Erythroblast (primary cell): ENCODE measurements around the gene TMEM250.

Experiments used
- GATA1 ChIP-seq: IDR thresholded peaks from 2 replicates; pipeline ENCODE4 v1.6.1; 2011; ENCODE audit warnings: low read depth, mild to moderate bottlenecking, control low read depth, low read length, moderate library complexity
- POLR2A ChIP-seq: IDR thresholded peaks from 2 replicates; pipeline ENCODE4 v1.6.1; 2011; ENCODE audit warnings: mild to moderate bottlenecking, low read length

- TF ChIP-seq POLR2A (no peak), GATA1 (no peak)
These were observed 8.6 kb upstream of the TMEM250 start for GRCh38 chr9:136127313-136127712.
